GM10248 (cell line): ENCODE results near the gene METTL3.

Experiments
- CTCF ChIA-PET: fragments of 300-600 bp; sonication (Branson Sonifier 250); formaldehyde crosslinking; extraction: SDS; loops from one replicate; lab custom pipeline; 2021; ENCODE audit warnings: antibody characterized with exemption; lab: Yijun Ruan, JAX
- POLR2A ChIA-PET: fragments of 350-650 bp; sonication (Branson Sonifier 250); formaldehyde crosslinking; extraction: SDS; loops from one replicate; lab custom pipeline; 2020; ENCODE audit warnings: antibody characterized with exemption; lab: Yijun Ruan, JAX
- DNase-seq: peaks from one replicate; pipeline ENCODE4 v3.0.0; 2012; ENCODE audit errors: extremely low spot score
- TF ChIP-seq, protein P1 (sequence below): IDR thresholded peaks from 2 replicates; pipeline ENCODE4 v1.5.1; 2012; ENCODE audit warnings: mild to moderate bottlenecking, low read depth; ENCODE audit errors: extremely low read depth, missing control alignments, control extremely low read depth

The METTL3 gene

DNA sequence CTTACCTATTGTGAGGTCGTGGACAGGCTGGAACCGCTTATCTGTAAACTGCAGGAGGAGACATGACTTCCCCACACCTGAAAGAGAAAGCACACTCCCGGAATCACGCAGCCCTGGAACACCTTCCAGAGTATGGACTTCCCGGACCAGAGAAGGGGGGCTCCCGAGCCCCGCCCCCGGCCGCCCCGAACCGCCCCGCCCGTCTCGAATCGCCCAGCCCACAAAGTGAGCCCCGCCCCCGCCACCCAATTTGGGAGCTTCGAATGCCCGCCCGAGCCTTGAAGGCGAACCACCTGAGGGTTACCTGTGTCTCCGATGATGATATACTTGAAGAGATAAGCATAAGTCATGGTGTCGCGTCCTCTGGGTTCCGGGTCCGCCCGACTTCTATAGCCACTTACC, 34.6 kb downstream of the METTL3 start:
- POLR2A ChIA-PET: interaction anchor here (0.6 to 2.0 kb wide), 4 partner anchors 27 to 1186 kb away, joined by 3 to 7 read pairs (median 5); partner anchors contain the start of gene METTL3
- TF ChIP-seq, protein P1, sequence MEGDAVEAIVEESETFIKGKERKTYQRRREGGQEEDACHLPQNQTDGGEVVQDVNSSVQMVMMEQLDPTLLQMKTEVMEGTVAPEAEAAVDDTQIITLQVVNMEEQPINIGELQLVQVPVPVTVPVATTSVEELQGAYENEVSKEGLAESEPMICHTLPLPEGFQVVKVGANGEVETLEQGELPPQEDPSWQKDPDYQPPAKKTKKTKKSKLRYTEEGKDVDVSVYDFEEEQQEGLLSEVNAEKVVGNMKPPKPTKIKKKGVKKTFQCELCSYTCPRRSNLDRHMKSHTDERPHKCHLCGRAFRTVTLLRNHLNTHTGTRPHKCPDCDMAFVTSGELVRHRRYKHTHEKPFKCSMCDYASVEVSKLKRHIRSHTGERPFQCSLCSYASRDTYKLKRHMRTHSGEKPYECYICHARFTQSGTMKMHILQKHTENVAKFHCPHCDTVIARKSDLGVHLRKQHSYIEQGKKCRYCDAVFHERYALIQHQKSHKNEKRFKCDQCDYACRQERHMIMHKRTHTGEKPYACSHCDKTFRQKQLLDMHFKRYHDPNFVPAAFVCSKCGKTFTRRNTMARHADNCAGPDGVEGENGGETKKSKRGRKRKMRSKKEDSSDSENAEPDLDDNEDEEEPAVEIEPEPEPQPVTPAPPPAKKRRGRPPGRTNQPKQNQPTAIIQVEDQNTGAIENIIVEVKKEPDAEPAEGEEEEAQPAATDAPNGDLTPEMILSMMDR: no peak
- CTCF ChIA-PET: interaction anchor here (0.6 to 4.1 kb wide), 22 partner anchors 12 to 221 kb away, joined by 3 to 34 read pairs (median 4); partner anchors contain the start of genes CHD8 and METTL3
- no peak for DNase-seq

DNA sequence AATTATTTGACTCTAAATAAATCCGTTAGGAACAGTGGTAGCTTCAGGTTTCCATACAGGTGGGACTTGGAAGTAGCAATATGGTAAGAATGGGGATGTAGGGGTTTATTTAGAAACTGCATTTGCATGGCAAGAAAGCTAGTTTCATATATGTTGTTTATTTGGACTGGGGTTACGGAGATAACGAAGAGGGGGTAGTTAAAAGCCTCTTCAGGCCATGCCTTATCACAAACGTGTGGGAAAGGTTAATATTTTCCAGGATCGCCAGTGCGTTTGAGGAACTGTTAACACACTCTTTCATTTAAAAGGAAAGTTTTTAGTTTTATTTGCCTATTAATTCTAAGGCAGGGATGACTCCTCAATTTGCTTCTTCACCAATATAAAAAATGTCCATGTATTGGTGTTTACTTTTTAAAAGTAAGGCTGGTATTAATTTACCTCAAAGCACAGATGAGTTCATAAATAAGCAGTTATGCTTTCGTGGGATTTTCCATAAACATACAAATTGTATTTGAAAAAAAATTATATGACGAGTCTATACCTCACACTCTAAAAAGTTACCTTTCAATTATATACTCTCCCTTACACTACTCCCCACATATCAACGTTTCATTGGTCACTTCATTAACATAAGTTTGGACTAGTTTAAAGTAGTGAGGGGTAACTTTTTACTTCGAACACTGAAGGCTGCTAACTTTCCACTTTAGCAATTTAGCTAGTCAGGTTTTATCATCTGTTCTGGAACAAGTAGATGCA, 35.2 kb downstream of the METTL3 start:
- TF ChIP-seq, protein P1: no peak
- CTCF ChIA-PET: interaction anchor here (0.6 to 4.1 kb wide), 20 partner anchors 11 to 221 kb away, joined by 3 to 34 read pairs (median 4); partner anchors contain the start of genes CHD8 and METTL3
- POLR2A ChIA-PET: interaction anchor here (2.0 kb wide), 1 partner anchor 35 kb away, joined by 4 read pairs; the partner anchor contains the start of gene METTL3
- DNase-seq: no peak

DNA sequence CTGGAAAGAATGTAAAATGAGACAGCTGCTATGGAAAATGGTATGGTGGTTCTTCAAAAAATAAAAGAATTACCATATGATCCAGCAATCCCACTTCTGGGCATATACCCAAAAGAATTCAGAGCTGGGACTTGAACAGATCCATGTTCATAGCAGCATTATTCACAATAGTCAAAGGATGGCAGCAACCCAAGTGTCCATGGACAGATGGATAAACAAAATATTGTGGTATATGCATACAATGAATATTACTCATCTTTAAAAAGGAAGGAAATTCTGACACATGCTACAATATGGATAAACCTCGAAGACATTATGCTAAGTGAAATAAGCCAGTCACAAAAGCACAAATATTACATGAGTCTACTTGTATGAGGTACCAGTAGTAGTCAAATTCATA, 43.5 kb downstream of the METTL3 start:
- CTCF ChIA-PET: interaction anchor here (1.1 to 3.6 kb wide), 2 partner anchors 10 to 11 kb away, joined by 5 to 18 read pairs; partner anchors contain the start of genes CHD8 and TOX4
- POLR2A ChIA-PET: no interaction called here
- TF ChIP-seq, protein P1: no peak
- DNase-seq: no peak

DNA sequence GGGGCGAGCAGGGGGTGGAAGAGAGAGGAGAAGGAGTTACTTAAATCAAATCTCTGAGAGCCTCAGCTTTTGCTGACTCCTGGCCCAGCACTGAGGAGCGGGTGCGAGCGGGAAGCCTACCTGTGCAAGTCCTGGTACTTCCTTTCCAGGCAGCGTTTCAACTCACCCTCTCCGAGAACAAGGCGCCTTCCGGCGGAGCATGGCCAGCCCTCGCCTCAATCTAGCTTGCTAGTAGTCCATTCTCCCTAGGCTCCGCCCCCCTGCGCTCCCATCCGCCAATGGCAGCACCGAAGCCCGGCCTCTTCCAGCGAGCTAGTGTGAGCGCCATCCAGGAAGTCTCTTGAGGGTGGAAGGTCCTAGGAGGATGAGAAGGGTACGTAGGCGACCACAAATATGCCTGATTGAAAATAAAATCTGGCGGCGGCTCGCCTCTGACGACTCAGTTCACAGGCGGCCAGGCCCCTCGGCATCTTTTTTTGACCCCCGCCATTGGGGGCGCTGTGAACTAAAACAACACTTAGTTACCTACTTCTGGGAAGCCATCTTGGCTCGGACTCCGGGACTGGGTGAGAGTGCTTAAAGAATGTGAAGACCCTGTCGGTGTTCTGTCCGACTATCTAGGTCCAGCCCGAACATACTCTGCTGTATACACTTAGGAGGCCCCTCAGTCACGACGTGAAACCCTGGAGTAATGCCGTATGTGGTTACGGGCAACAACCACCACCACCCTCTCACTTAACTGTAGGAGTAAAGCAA, 55.0 kb downstream of the METTL3 start, which contains the start of gene CHD8:
TSS of gene CHD8 (minus strand) at position 212 of the 756 bp plus-strand sequence. CDS start 24,480 bp downstream, outside the sequence.
- ChIA-PET CTCF (interaction anchor here (0.7 to 3.7 kb wide), 23 partner anchors 10 to 241 kb away, joined by 3 to 40 read pairs (median 4); partner anchors contain the start of genes METTL3, RAB2B and TOX4), POLR2A (interaction anchor here (0.6 to 1.8 kb wide), 6 partner anchors 11 to 149 kb away, joined by 3 to 22 read pairs (median 3); partner anchors contain the start of gene METTL3)
- DNase-seq: peak; percentile 98
- TF ChIP-seq, protein P1: peak; percentile 73

DNA sequence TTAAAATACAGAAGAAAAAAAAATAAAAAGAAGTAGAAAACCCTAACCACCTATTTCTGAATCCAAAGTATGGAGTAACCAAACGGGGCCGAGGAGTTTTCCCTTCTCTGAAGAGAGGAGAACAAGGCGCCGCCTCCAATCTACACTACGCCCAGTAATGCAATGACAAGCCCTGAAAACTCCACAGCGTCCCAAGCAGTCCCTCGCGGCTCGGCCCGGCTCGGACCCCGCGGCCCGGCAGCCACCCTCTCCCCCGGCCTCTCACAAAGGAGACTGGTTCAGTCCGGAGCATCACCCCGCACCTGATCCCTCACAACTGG, 55.6 kb downstream of the METTL3 start:
- ChIA-PET POLR2A (interaction anchor here (0.8 to 1.8 kb wide), 5 partner anchors 9 to 56 kb away, joined by 3 to 22 read pairs (median 3); partner anchors contain the start of gene METTL3), CTCF (interaction anchor here (0.7 to 3.7 kb wide), 21 partner anchors 10 to 241 kb away, joined by 3 to 40 read pairs (median 4); partner anchors contain the start of genes METTL3, RAB2B and TOX4)
- DNase-seq: no peak
- TF ChIP-seq, protein P1: no peak
